Keratinocyte (primary cell): ENCODE results near the gene GCKR. TPM values are rescaled to one million over a fixed set of nuclear protein-coding genes. Genes with fewer than 3 reads are reported as not detected.
A peak's percentile ranks its signal among the peaks of the same experiment; 100 is the strongest.

Experiments
- DNase-seq: peaks from one replicate; pipeline ENCODE4 v3.0.0-alpha.2; 2011; ENCODE audit warnings: low read depth, missing footprints, low spot score
- FAIRE-seq: peaks from 2 replicates; lab custom pipeline; 2011; peaks lifted over from hg19 to GRCh38; lab: Jason Lieb, UNC
- H2AFZ ChIP-seq: 2 replicates; pipeline ENCODE4 v1.6.0; 2012; ENCODE audit warnings: low read length, control low read depth, inconsistent platforms; ENCODE audit not compliant: control insufficient read depth
- H3K27ac ChIP-seq: 2 replicates; pipeline ENCODE4 v1.5.1; 2011; ENCODE audit warnings: low read length; ENCODE audit not compliant: control insufficient read depth, insufficient read depth
- H3K27me3 ChIP-seq: 3 replicates; pipeline ENCODE4 v1.6.0; 2011; ENCODE audit warnings: low read length; ENCODE audit not compliant: control insufficient read depth, insufficient read depth; ENCODE audit errors: extremely low read depth
- H3K36me3 ChIP-seq, 2 experiments: 2 replicates in 1 of 2; 3 replicates in 1 of 2; pipeline ENCODE4 v1.5.1; 2011; ENCODE audit warnings: low read length in 2 of 2, mild to moderate bottlenecking in 1 of 2; ENCODE audit not compliant: control insufficient read depth in 2 of 2, insufficient read depth in 2 of 2; ENCODE audit errors: extremely low read depth in 1 of 2
- H3K4me1 ChIP-seq: 3 replicates; pipeline ENCODE4 v1.5.1; 2011; ENCODE audit warnings: low read length; ENCODE audit not compliant: control insufficient read depth, insufficient read depth; ENCODE audit errors: extremely low read depth
- H3K4me2 ChIP-seq: 3 replicates; pipeline ENCODE4 v1.6.0; 2011; ENCODE audit warnings: low read depth, low read length; ENCODE audit not compliant: control insufficient read depth, insufficient read depth; ENCODE audit errors: extremely low read depth
- H3K4me3 ChIP-seq, 3 experiments: fragments of 200-600 bp in 1 of 3; sonication (generic) in 1 of 3; 2 replicates in 2 of 3; 3 replicates in 1 of 3; pipeline ENCODE4 v1.5.1; 2011 to 2016; ENCODE audit warnings: low read length in 3 of 3, mild to moderate bottlenecking in 3 of 3, control low read depth in 2 of 3, inconsistent platforms in 1 of 3, low read depth in 1 of 3, mixed read lengths in 1 of 3, mixed run types in 1 of 3, moderate library complexity in 1 of 3; ENCODE audit not compliant: control insufficient read depth in 2 of 3, insufficient read depth in 2 of 3; ENCODE audit errors: extremely low read depth in 1 of 3
- H3K79me2 ChIP-seq: 2 replicates; pipeline ENCODE4 v1.6.0; 2012; ENCODE audit warnings: low read length; ENCODE audit not compliant: control insufficient read depth, insufficient read depth
- H3K9ac ChIP-seq: 3 replicates; pipeline ENCODE4 v1.6.0; 2011; ENCODE audit warnings: low read length; ENCODE audit not compliant: control insufficient read depth, insufficient read depth; ENCODE audit errors: extremely low read depth
- H3K9me1 ChIP-seq: 3 replicates; pipeline ENCODE4 v1.6.0; 2011; ENCODE audit warnings: low read length; ENCODE audit not compliant: control insufficient read depth, insufficient read depth; ENCODE audit errors: extremely low read depth
- H3K9me3 ChIP-seq: 2 replicates; pipeline ENCODE4 v1.5.1; 2012; ENCODE audit warnings: low read depth, low read length; ENCODE audit not compliant: control insufficient read depth
- H4K20me1 ChIP-seq: 3 replicates; pipeline ENCODE4 v1.6.0; 2011; ENCODE audit warnings: low read length; ENCODE audit not compliant: control insufficient read depth, insufficient read depth; ENCODE audit errors: extremely low read depth
- CTCF ChIP-seq, 3 experiments: IDR thresholded peaks in 1 of 3; conservative IDR thresholded peaks in 1 of 3; optimal IDR thresholded peaks in 1 of 3; 2 replicates in 2 of 3; 3 replicates in 1 of 3; pipeline versions ENCODE3 to v1.5.1; 2011; ENCODE audit warnings: low read length in 3 of 3, mild to moderate bottlenecking in 3 of 3, moderate library complexity in 2 of 3, control low read depth in 1 of 3, inconsistent platforms in 1 of 3; ENCODE audit not compliant: insufficient read depth in 2 of 3; ENCODE audit errors: extremely low read depth in 1 of 3
- EZH2 ChIP-seq: IDR thresholded peaks from one replicate; pipeline ENCODE4 v1.6.1; 2012; ENCODE audit warnings: inconsistent platforms, mild to moderate bottlenecking, low read length, moderate library complexity
- dilution Hi-C: fragments of 300-500 bp; cut with MboI; formaldehyde crosslinking; loops from one replicate; pipeline ENCODE4 v1.7.0; 2020; ENCODE audit warnings: low sequenced_read_pairs; ENCODE audit not compliant: extremely low pct_ligation_motif_present
- polyA plus RNA-seq, 5 experiments: library from polyadenylated mRNA; depleted of rRNA in 3 of 5; stranded (reverse) in 3 of 5; stranded (forward) in 1 of 5; unstranded in 1 of 5; fragments of >200 nt; gene quantifications; 1 replicate in 1 of 5; 2 replicates in 3 of 5; 3 replicates in 1 of 5; pipeline versions ENCODE4 v1.2.1 to v1.2.3, GENCODE V29; 2011 to 2012; ENCODE audit warnings: missing spikeins in 2 of 5, low read depth in 1 of 5, low replicate concordance in 1 of 5

GCKR gene
- polyA plus RNA-seq, 1 donor (not counting 4 experiments of a cell fraction or from before 2014, with no cell fraction given): 0.18 TPM

GRCh38 chr2:27571681-27572080 lies 75.0 kb downstream of the GCKR start:
- dilution Hi-C loops: no loop called here
- no peak overlapping the region for H3K27ac ChIP-seq
- FAIRE-seq: no peak
- no peak overlapping the region for H3K4me2 ChIP-seq
- peaks cover 5% of the 10 kb centered on the region for H3K9me3 ChIP-seq
- H3K4me3 ChIP-seq: no peak overlapping the region
- no peak overlapping the region for H3K9ac ChIP-seq
- no peaks in the 10 kb centered on the region for H4K20me1 ChIP-seq
- H3K36me3 ChIP-seq: no peaks in the 10 kb centered on the region
- H3K27me3 ChIP-seq: no peaks in the 10 kb centered on the region
- peaks cover 12% of the 10 kb centered on the region for H3K4me1 ChIP-seq
- no peaks in the 10 kb centered on the region for H3K9me1 ChIP-seq
- TF ChIP-seq EZH2 (no peak), CTCF (optimal IDR thresholded peaks at IDR 0.05 in 1 of 3, IDR thresholded peaks at IDR 0.05 in 1 of 3, conservative IDR thresholded peaks at IDR 0.05 in 1 of 3; ENCODE audit: extremely low read depth in 1 of 3, insufficient read depth in 2 of 3, low read length in 3 of 3) (no peak)
- no peak overlapping the region for H2AFZ ChIP-seq
- H3K79me2 ChIP-seq: no peaks in the 10 kb centered on the region
- no peak for DNase-seq

- TF ChIP-seq CTCF (optimal IDR thresholded peaks at IDR 0.05 in 1 of 3, IDR thresholded peaks at IDR 0.05 in 1 of 3, conservative IDR thresholded peaks at IDR 0.05 in 1 of 3; ENCODE audit: extremely low read depth in 1 of 3, insufficient read depth in 2 of 3, low read length in 3 of 3): no peak
- no peak for TF ChIP-seq EZH2
- no peak overlapping the region for H2AFZ ChIP-seq
- H3K9ac ChIP-seq: no peak overlapping the region
- H3K9me1 ChIP-seq: no peaks in the 10 kb centered on the region
- no peaks in the 10 kb centered on the region for H4K20me1 ChIP-seq
- H3K4me2 ChIP-seq: no peak overlapping the region
- no peaks in the 10 kb centered on the region for H3K79me2 ChIP-seq
- H3K27me3 ChIP-seq: no peaks in the 10 kb centered on the region
- H3K4me1 ChIP-seq: peaks cover 4% of the 10 kb centered on the region
- H3K4me3 ChIP-seq: no peak overlapping the region
- DNase-seq (no peak), FAIRE-seq (peak; percentile 44)
- H3K27ac ChIP-seq: no peak overlapping the region
- H3K9me3 ChIP-seq: peaks cover 5% of the 10 kb centered on the region
- no peaks in the 10 kb centered on the region for H3K36me3 ChIP-seq
- dilution Hi-C loops: no loop called here
Measured at GRCh38 chr2:27572439-27572838, 75.8 kb downstream of the GCKR start.
